HEK293 (cell line): ENCODE data around the gene TXNRD2.
A peak's percentile ranks its signal among the peaks of the same experiment; 100 is the strongest.

Source experiments
- CTCF ChIA-PET: fragments of 350-600 bp; formaldehyde crosslinking; extraction: SDS; loops from one replicate; lab custom pipeline; 2021; ENCODE audit warnings: antibody characterized with exemption; lab: Yijun Ruan, JAX
- POLR2A ChIA-PET: fragments of 300-600 bp; formaldehyde crosslinking; extraction: SDS; loops from one replicate; lab custom pipeline; 2020; ENCODE audit warnings: antibody characterized with exemption, inconsistent platforms; lab: Yijun Ruan, JAX
- H3K27ac ChIP-seq: fragments of 200-500 bp; sonication (Bioruptor generic); 2 replicates; pipeline ENCODE4 v1.5.1; 2014; ENCODE audit warnings: low read depth, low read length, control low read depth, inconsistent platforms; ENCODE audit errors: extremely low read depth
- H3K36me3 ChIP-seq, 2 experiments: fragments of 200-500 bp in 1 of 2; sonication (Bioruptor generic) in 1 of 2; 1 replicate in 1 of 2; 2 replicates in 1 of 2; pipeline ENCODE4 v1.5.1; 2014 to 2017; ENCODE audit warnings: inconsistent platforms in 2 of 2, low read length in 2 of 2; ENCODE audit not compliant: control insufficient read depth in 2 of 2, insufficient read depth in 1 of 2
- H3K4me1 ChIP-seq: fragments of 200-500 bp; sonication (Bioruptor generic); 2 replicates; pipeline ENCODE4 v1.5.1; 2014; ENCODE audit warnings: mild to moderate bottlenecking, low read length, inconsistent platforms; ENCODE audit not compliant: control insufficient read depth, insufficient read depth
- H3K4me3 ChIP-seq: 2 replicates; pipeline ENCODE4 v1.5.1; 2011; ENCODE audit warnings: low read depth, mild to moderate bottlenecking, control low read depth, low read length, moderate library complexity
- H3K9me3 ChIP-seq: fragments of 200-500 bp; sonication (Bioruptor generic); 2 replicates; pipeline ENCODE4 v1.5.1; 2014; ENCODE audit warnings: low read depth, low read length, inconsistent platforms; ENCODE audit not compliant: control insufficient read depth, insufficient read depth
- HOXA7 ChIP-seq: sonication (generic); formaldehyde crosslinking; IDR thresholded peaks from 2 replicates; pipeline ENCODE4 v1.8.1; 2022; ENCODE audit warnings: missing genetic modification reagents, borderline replicate concordance
- PRDM2 ChIP-seq: fragments of 450-650 bp; formaldehyde crosslinking; IDR thresholded peaks from 2 replicates; pipeline ENCODE4 v1.5.1; 2016; ENCODE audit warnings: missing biosample characterization, missing genetic modification characterization, borderline replicate concordance
- SALL2 ChIP-seq: fragments of 450-650 bp; formaldehyde crosslinking; IDR thresholded peaks from 2 replicates; pipeline ENCODE4 v1.5.0; 2017; ENCODE audit warnings: missing biosample characterization, mild to moderate bottlenecking, missing genetic modification characterization, borderline replicate concordance
- SP3 ChIP-seq: fragments of 450-650 bp; formaldehyde crosslinking; IDR thresholded peaks from 2 replicates; pipeline ENCODE4 v1.5.1; 2016; ENCODE audit warnings: missing biosample characterization, missing genetic modification characterization
- ZBTB7A ChIP-seq: fragments of 450-650 bp; formaldehyde crosslinking; IDR thresholded peaks from 2 replicates; pipeline ENCODE4 v1.5.1; 2016; ENCODE audit warnings: low read depth, missing biosample characterization, missing genetic modification characterization
- ZBTB8A ChIP-seq: fragments of 450-650 bp; formaldehyde crosslinking; IDR thresholded peaks from 2 replicates; pipeline ENCODE4 v1.5.1; 2016; ENCODE audit warnings: missing biosample characterization, missing genetic modification characterization
- ZFP41 ChIP-seq: fragments of 450-650 bp; formaldehyde crosslinking; IDR thresholded peaks from 2 replicates; pipeline ENCODE4 v1.5.1; 2016; ENCODE audit warnings: missing biosample characterization, missing genetic modification characterization, borderline replicate concordance
- ZIC2 ChIP-seq: fragments of 450-650 bp; formaldehyde crosslinking; IDR thresholded peaks from 2 replicates; pipeline ENCODE4 v1.5.1; 2016; ENCODE audit warnings: missing biosample characterization, missing genetic modification characterization
- ZNF146 ChIP-seq: fragments of 450-650 bp; formaldehyde crosslinking; IDR thresholded peaks from 2 replicates; pipeline ENCODE4 v1.5.1; 2016; ENCODE audit warnings: missing biosample characterization, missing genetic modification characterization
- ZNF184 ChIP-seq: fragments of 450-650 bp; IDR thresholded peaks from 2 replicates; pipeline ENCODE4 v1.5.1; 2018; ENCODE audit warnings: missing biosample characterization, mild to moderate bottlenecking, missing genetic modification characterization
- ZNF221 ChIP-seq: fragments of 450-650 bp; formaldehyde crosslinking; IDR thresholded peaks from 2 replicates; pipeline ENCODE4 v1.5.1; 2017; ENCODE audit warnings: missing biosample characterization, missing genetic modification characterization, borderline replicate concordance
- ZNF26 ChIP-seq: fragments of 450-650 bp; formaldehyde crosslinking; IDR thresholded peaks from 2 replicates; pipeline ENCODE4 v1.5.1; 2016; ENCODE audit warnings: missing biosample characterization, missing genetic modification characterization
- ZNF48 ChIP-seq: fragments of 450-650 bp; formaldehyde crosslinking; IDR thresholded peaks from 2 replicates; pipeline ENCODE4 v1.5.1; 2016; ENCODE audit warnings: missing biosample characterization, missing genetic modification characterization
- ZNF747 ChIP-seq: fragments of 450-650 bp; formaldehyde crosslinking; IDR thresholded peaks from 2 replicates; pipeline ENCODE4 v1.5.1; 2016; ENCODE audit warnings: missing biosample characterization, missing genetic modification characterization
- ZNF785 ChIP-seq: fragments of 450-650 bp; formaldehyde crosslinking; IDR thresholded peaks from 2 replicates; pipeline ENCODE4 v1.5.1; 2016; ENCODE audit warnings: missing biosample characterization, missing genetic modification characterization
- ZNF843 ChIP-seq: fragments of 450-650 bp; formaldehyde crosslinking; IDR thresholded peaks from 2 replicates; pipeline ENCODE4 v1.5.1; 2016; ENCODE audit warnings: missing biosample characterization, missing genetic modification characterization

Gene TXNRD2

GRCh38 chr22:19915287-19915954 is 26.2 kb downstream of the TXNRD2 start:
- POLR2A ChIA-PET = no interaction called here
- H3K4me1 ChIP-seq = no peaks in the 10 kb centered on the region
- no peak for TF ChIP-seq ZNF26
- TF ChIP-seq, all 188 proteins: peak for 0
- CTCF ChIA-PET = interaction anchor here (0.6 to 8.4 kb wide), 5 partner anchors 11 to 191 kb away, joined by 3 to 184 read pairs (median 3); no protein-coding TSS in a partner anchor
- Histone ChIP-seq H3K4me3 (no peak overlapping the region), H3K9me3 (no peaks in the 10 kb centered on the region), H3K36me3 (peaks cover 8 to 67% of the 10 kb centered on the region in 2 experiments; a peak in 2 of 3 replicates), H3K27ac (no peak overlapping the region)

- CTCF ChIA-PET = interaction anchor here (0.6 to 8.4 kb wide), 6 partner anchors 9 to 382 kb away, joined by 3 to 184 read pairs (median 3); partner anchors contain the start of gene GP1BB
- Histone ChIP-seq H3K36me3 (peaks cover 8 to 67% of the 10 kb centered on the region in 2 experiments; a peak in 2 of 3 replicates), H3K4me1 (no peaks in the 10 kb centered on the region), H3K27ac (no peak overlapping the region), H3K4me3 (no peak overlapping the region), H3K9me3 (no peaks in the 10 kb centered on the region)
- POLR2A ChIA-PET = interaction anchor here (0.6 kb wide), 1 partner anchor 43 kb away, joined by 4 read pairs; no protein-coding TSS in a partner anchor
- TF ChIP-seq ZNF184 = no peak
- peak; percentile 70 for TF ChIP-seq ZNF146 (tag by site-specific recombination)
- no peak for TF ChIP-seq ZBTB7A (tag by site-specific recombination)
- no peak for TF ChIP-seq HOXA7 (CRISPR knock-in tag)
Measured at GRCh38 chr22:19914201-19914943, 27.2 kb downstream of the TXNRD2 start.

GRCh38 chr22:19913337-19913936 is 28.2 kb downstream of the TXNRD2 start:
- Histone ChIP-seq H3K4me1 (no peaks in the 10 kb centered on the region), H3K36me3 (peaks cover 8 to 63% of the 10 kb centered on the region in 2 experiments; a peak in 2 of 3 replicates), H3K4me3 (no peak overlapping the region), H3K9me3 (no peaks in the 10 kb centered on the region), H3K27ac (no peak overlapping the region)
- POLR2A ChIA-PET = interaction anchor here (0.9 to 1.1 kb wide), 3 partner anchors 9 to 183 kb away, joined by 3 to 4 read pairs (median 3); no protein-coding TSS in a partner anchor
- CTCF ChIA-PET = interaction anchor here (0.8 to 8.4 kb wide), 3 partner anchors 34 to 190 kb away, joined by 3 to 184 read pairs (median 6); partner anchors contain the start of gene GP1BB
- TF ChIP-seq SALL2 (tag by site-specific recombination) (no peak), ZNF785 (tag by site-specific recombination) (no peak), ZNF747 (tag by site-specific recombination) (no peak), ZNF221 (tag by site-specific recombination) (no peak), ZBTB8A (no peak), ZNF843 (tag by site-specific recombination) (no peak), SP3 (no peak), ZFP41 (tag by site-specific recombination) (no peak), ZNF48 (tag by site-specific recombination) (no peak), PRDM2 (tag by site-specific recombination) (no peak), ZIC2 (no peak)
